Activated gamma-delta T cell treated with anti-CD3 and anti-CD28 coated beads, Interleukin-2, amount 50 U/mL, for 16 hours (primary cell): ENCODE measurements around the gene KRT84.
"Not testable (repeated sequence)": the region's sequence is repeated elsewhere in the genome, so short reads cannot be mapped to it uniquely, and the experiment has no call there.

Experiments used
- DNase-seq: peaks from one replicate; pipeline ENCODE4 v3.0.0-alpha.2; 2020; ENCODE audit warnings: low read depth

The KRT84 gene

GRCh38 chr12:52410589-52411248 is 25.3 kb upstream of the KRT84 start:
- not testable (repeated sequence) for DNase-seq

- DNase-seq = no peak
Measured at GRCh38 chr12:52407918-52408317, 22.5 kb upstream of the KRT84 start.

- DNase-seq = no peak
Measured at GRCh38 chr12:52405922-52406385, 20.5 kb upstream of the KRT84 start, which contains the start of gene KRT82. TSS of gene KRT82 (minus strand) at chr12:52406335. CDS start at chr12:52406277, 58 bp downstream.

GRCh38 chr12:52404951-52405350 is 19.5 kb upstream of the KRT84 start:
- no peak for DNase-seq

- no peak for DNase-seq
Measured at GRCh38 chr12:52403561-52403960, 18.1 kb upstream of the KRT84 start.

GRCh38 chr12:52402873-52403540 is 17.6 kb upstream of the KRT84 start:
- no peak for DNase-seq

- DNase-seq = no peak
Measured at GRCh38 chr12:52402377-52402776, 16.9 kb upstream of the KRT84 start.

- no peak for DNase-seq
Measured at GRCh38 chr12:52401926-52402325, 16.5 kb upstream of the KRT84 start.

- DNase-seq = no peak
Measured at GRCh38 chr12:52401526-52401925, 16.1 kb upstream of the KRT84 start.

- no peak for DNase-seq
Measured at GRCh38 chr12:52400906-52401305, 15.5 kb upstream of the KRT84 start.

GRCh38 chr12:52399756-52400155 is 14.3 kb upstream of the KRT84 start:
- DNase-seq = no peak

GRCh38 chr12:52398176-52398575 is 12.7 kb upstream of the KRT84 start:
- DNase-seq = no peak

- no peak for DNase-seq
Measured at GRCh38 chr12:52396656-52397055, 11.2 kb upstream of the KRT84 start.

GRCh38 chr12:52395761-52396434 is 10.4 kb upstream of the KRT84 start:
- no peak for DNase-seq

GRCh38 chr12:52394836-52395405 is 9.5 kb upstream of the KRT84 start:
- DNase-seq = no peak

GRCh38 chr12:52392465-52393007 is 7.1 kb upstream of the KRT84 start:
- DNase-seq = no peak

- no peak for DNase-seq
Measured at GRCh38 chr12:52391618-52392002, 6.2 kb upstream of the KRT84 start.

GRCh38 chr12:52390739-52391617 is 5.5 kb upstream of the KRT84 start:
- DNase-seq = no peak

- no peak for DNase-seq
Measured at GRCh38 chr12:52389313-52390207, 4.1 kb upstream of the KRT84 start.

GRCh38 chr12:52387859-52388258 is 2.4 kb upstream of the KRT84 start:
- no peak for DNase-seq
